GM21390 (cell line): Measurements from ENCODE around the gene DPT.
A peak's percentile ranks its signal among the peaks of the same experiment; 100 is the strongest.

Experiments
- ATAC-seq: cut with Tn5 transposase; IDR thresholded peaks from one replicate; pipeline ENCODE4 v1.9.1; 2021; ENCODE audit not compliant: unreplicated experiment

DPT gene

DNA sequence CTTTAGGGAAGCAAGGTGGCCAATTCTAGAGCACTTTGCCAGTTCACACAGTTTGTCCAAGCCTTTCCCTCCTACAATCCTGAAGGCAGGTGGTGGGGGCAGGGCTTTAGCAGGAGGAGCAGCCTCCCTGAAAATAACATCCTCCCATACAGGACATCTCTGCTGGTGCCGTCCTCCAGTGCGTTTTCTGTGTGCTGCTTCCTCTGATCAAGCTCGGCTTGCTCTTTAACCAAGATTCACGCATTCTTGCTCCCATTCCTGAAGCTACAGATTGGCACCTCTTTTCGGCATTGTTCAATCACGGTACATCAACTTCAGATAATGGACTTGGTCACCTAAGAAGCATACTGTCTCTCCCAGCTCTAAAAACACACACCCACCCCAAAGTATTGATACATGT, 7.5 kb upstream of the DPT start:
- no peak for ATAC-seq

DNA sequence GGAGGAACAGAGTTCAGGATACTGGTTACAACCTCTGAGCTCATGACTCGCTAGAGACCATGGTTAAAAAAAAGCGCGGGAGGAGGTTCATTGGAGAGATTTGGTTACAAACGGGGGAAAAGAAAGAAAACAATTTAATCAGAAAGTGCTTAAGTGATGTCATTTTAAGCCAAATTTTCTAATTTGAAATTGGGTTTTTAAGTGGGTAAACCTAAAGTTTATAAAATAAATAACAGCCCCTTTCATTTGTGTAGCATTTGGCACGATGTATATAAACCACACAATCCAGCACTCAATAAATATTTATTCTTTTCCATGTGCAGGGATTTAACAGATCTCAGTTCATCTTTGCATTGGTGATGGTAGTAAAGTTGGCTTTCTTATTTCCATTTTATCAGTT, 7.0 kb upstream of the DPT start:
- ATAC-seq: no peak

DNA sequence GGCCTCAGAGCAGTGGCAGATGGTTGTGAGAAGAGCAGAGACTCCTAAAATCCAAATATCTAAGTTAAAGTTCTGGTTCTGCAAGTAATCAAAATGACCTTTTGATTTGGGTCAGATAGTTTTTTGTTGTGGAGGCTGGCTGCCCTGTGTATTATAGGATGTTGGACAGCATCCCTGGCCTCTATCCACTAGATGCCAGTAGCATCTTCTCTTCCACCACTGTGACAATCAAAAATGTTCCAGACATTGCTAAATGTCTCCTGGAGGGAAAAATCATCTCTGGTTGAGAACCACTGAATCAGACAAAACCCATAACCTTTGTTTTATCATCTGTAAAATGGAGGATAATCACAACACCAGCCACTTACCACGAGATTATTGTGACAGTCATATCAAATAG, 5.9 kb upstream of the DPT start:
- ATAC-seq: no peak

DNA sequence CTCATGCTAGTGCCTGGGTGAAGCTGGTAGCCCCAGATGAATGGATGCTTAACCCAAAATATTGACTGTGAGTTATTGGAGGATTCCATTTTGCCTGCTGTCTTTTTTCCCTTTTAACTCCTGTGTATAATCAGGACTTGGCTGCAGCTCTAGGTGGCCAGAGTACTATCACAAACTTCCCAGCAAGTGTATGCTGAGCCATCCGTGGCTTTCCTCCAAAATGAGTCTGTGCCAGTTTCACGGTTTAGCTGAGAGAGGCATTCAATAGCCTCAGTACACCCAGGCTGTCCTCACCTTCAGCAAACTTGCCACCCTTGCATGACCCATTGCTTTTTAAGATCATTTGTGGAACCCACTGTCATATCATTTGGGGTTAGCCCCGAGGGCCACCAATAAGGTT, 5.3 kb upstream of the DPT start:
- no peak for ATAC-seq

DNA sequence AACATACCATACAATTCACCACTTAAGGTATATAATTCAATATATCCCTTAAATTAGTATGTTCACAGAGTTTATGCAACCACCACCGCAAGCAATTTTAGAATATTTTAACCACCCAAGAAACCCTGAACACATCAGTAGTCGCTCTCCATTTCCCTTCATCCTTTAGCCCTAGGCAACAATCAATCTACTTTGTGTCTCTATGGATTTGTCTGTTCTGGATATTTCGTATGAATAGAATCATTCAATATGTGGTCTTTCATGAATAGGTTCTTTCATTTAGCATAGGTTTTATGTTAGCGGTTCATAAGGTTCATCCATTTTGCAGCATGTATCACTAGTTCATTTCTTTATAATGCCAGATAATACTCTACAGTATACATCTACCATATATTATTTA, 4.2 kb upstream of the DPT start:
- ATAC-seq: no peak

DNA sequence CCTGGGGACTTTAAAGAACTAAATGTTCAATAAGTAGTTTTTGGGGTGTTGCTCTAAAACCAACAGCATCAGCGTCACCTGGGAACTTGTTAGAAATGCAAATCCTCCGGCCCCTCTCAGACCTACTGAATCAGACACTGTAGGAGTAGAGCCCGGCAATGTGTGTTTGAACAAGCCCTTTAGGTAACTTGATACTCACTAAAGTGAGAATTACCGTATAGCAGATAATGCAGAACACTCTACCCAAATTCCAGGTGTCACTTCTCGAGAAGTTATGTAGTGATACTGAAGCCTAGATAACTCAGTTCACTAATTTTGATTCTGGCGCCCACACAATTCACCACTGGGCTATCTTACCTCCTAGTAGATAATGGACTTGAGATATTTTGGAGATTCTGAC, 3.7 kb upstream of the DPT start:
- no peak for ATAC-seq

DNA sequence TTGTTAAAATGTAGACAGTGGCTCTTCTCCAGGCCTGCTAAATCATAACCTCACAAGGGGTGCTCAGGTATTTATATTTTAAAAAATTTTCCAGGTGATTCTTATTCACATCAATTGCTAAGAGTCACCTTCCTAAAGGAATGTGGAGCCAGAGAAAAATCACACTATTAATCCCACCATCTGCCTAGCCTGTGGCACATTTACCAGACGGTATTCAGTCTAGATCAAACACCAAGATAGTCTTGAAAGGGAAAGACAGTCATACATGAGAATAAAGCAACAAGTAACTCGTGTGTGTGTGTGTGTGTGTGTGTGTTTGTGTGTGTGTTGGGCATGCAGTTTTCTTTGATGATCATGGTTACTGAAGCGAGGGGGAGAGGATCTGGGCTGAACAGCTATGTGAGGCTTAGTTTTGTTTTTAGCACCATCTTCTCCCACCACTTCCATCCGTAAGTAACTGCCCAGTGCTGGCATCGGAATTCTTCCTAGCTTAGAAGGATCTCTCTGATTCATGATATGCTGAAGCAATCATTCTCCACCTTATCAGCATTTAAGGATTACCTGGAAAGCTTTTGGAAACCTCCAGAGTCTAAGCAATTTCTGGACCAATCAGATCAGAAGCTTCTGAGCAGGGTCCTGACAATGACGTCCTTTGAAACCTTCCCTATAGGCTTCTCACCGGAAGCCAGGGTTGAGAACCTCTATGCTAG, 2.4 kb upstream of the DPT start:
- ATAC-seq: no peak

DNA sequence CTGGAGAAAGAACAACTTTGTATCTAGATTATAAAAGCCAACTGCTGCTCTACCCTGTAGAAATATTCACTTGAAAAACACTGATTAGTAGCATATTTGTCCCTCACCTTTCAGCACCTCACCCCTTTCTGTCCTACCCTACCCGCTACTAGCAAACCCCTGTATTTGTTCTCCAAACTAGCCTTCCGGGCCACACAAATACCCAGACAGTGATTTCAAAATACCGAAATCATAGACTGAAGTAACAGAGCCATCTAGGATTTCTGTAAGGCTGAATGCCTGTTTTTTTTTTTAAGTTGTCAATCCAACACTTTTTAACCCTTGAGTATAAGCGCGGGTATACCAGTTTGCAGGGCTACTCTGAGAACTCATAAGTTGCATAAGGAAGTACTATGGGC, 398 bp upstream of the DPT start:
- no peak for ATAC-seq

DNA sequence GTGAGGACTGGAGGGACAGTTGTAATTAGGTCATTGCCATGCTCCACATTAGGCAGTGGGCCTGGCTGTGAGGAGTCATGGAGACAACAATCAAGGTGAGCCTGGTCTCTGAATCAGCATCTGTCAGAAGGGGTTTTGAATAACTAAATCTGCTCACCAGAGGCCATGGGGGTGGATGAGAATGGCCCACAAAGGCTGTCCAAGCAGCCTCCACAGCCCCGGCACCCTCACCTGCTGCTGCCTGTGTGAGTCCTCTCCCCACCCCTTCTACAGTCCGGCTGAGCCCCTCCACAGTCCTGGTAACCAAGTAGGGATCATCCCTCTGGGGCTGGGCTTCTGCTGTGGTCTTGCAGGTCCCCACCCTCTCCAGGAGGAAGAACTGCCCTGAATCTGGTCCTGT, 2.3 kb downstream of the DPT start:
- ATAC-seq: no peak

DNA sequence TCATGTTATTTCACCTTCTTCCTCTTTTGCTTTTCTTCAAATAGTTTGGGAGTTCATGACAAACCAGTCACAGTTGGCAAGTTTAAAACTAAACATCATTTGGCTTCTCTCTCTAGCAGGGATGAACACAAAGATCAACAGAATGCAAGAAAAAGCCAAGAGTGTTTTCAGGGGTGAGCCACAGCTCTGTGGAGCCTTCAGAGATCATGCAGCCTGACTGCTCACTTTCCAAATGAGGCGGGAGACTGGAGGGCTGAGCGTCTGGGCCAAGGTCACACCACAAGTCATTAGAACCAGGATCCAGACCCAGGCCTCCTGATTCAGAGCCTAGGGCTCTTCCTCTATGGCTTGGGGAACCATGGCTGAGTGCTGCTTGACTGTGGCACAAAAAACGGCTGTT, 2.7 kb downstream of the DPT start:
- ATAC-seq: no peak

DNA sequence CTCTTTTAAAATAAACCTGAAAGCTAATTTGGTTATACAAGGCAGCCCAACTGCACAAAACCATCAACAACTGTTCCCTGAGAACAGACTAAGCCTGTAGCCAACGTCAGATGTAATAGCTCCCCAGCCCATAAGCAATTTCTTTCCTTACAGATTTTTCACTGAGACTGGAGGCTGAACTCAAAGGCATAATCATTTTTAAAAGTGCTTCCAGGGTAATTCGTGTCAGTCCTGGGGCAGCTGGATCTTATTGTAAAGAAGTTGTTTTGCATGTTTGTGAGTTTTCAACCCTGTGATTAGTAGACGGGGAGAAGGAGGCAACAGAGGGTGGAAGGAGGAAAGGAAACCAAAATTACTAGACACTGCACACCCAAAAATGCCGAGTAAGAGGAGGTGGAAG, 3.2 kb downstream of the DPT start:
- no peak for ATAC-seq

DNA sequence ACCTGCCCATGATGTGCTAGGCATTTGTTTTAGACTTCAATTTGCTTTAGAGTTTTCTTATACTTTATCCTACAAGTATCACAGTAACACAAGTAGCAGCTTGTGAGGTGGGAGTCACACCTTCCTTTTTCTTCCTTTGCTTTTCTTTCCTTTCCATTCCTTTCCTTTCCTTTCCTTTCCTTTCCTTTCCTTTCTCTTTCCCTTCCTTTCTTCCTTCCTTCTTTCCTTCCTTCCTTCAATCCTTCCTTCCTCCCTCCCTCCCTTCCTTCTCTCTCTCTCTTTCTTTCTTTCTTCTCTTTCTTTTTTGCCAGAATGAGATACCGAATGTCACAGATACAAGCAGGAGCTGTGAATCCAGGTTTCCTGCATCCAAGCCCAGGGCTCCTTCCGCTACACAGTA, 3.9 kb downstream of the DPT start:
- no peak for ATAC-seq

DNA sequence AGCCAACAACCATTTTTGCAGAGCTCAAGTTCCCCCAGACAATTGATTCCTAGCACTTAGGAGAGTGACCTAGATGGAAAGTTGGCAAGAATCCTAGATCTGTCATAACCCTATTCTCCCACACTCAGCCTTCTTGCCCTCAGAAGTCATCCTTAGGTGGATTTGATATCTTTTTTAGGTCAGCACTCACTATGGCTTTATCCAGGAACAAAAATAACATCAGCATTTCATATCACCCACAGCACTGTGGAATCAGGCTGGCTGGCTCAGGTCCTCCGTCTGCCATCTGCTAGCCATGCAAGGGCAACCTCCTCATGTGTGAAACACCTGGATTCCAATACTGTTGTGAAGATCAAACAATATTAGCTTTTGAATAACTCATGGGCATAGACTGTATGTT, 6.0 kb downstream of the DPT start:
- ATAC-seq: no peak

DNA sequence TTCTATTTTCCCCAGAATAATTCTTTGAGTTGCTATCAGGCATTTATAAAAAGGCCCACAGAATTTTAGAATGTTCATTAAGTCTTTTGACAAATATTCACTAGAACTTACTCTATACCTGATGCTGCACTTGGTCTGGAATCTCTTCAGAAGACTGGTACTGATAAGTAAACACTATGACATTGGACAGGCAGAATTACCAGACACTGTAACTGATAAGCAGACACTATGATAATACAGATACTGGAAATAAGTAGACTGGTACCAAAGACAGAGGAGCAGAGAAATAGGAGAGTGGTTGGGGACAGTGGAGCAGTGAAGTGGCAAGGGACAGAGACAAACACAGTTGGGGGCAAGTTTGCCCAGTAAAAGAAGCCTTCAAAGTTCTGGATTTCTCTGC, 8.2 kb downstream of the DPT start:
- no peak for ATAC-seq

DNA sequence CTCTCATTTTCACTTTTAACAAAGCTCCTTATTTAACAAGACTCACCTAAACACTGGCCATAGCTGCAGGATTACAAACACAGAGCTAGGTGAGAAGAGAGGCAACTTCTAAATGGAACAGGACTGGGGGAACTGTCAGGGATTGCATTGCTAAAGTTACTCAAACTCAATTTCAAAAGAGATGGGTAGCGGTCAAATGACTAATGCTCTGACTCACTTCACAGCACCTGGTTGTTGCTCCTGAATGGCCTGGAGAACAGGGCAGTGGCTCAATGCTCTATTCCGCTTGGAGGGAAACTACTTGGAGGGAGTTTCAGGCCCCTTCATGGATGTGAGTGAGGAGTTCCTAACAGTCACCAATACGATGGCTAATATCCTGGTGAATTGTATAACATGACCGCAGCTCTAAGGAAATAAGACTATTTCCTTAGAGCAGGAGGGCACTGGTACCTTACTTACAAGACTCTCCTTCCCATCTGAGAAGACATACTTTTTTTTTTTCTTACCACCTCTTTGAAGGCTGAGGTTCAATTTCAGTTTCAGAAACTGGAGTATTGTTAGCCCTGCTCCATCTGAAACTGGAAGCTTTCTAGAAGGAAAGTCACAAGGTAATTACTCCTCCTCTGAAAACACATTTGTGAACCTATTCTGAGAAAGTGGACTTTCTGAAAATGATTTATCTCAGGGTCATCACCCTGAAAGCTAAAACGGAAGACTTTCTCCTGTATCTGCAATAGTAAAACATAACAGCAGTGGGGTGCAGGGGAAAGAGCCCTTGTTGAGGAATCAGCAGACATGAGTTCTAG, 9.5 kb downstream of the DPT start:
- ATAC-seq: peak; percentile 78

DNA sequence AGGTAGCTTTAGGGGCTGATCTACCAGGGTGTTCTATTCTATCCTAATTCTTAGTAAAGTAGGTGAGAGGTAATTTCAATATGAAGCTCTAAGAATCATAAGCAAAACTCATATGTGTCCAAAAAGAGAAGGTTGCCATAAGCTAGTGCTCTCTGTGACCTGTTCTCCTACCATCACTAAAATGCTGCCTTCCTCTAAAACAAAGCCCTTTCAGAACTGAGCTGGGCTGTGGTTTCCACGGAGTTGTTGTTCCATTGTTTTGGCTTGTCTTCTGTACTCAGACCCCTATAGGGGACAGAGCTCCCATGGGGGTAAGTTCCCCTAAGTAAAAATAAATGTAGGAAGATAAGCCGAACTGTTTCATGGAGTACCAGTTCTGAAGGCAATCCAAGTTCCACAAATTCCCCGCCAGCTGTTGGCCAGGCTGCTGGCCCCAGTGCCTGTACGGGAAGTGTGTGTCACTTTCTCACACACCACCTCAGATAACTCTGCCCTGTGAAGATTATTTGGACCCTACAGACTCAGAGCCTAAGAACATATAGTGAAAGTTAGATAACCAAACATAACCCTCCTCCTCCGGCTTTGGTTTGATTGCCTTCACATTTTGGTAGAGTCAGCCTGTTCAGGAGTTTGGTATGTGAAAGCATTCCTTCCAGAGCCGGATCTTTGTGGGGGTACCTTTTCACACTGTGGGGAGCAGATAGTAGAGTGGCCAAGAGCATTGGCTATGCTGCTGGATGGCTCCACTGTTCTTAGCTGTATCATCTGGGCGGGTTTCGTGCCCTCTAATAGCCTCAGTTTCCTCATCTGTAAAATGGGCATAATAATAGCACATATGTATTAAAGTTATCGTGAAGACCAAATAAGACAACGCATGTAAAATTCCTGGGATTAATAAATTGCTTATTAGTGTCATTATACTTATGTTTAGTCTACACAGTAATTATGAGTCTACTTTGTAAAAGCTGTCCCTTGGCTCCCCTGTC, 10.8 kb downstream of the DPT start:
- ATAC-seq: no peak

DNA sequence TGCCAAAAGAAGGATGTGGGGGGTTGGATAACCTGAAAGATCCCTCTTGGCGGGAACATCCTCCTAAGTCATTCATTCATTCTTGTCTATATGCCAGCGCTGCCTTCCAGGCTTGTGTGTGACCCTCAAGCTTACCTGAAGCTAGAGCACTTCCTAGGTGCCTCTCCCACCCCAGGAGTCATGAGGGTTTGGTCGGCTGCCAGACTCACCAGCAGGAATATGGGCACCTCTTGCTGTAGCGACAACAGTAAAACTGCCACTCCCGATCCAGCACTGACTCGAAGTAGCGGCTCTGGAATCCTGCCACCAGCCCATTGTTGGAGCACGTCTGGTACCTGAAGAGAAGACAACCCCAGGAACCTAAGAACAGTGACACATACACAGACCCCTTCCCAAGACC, 15.0 kb downstream of the DPT start:
- no peak for ATAC-seq

DNA sequence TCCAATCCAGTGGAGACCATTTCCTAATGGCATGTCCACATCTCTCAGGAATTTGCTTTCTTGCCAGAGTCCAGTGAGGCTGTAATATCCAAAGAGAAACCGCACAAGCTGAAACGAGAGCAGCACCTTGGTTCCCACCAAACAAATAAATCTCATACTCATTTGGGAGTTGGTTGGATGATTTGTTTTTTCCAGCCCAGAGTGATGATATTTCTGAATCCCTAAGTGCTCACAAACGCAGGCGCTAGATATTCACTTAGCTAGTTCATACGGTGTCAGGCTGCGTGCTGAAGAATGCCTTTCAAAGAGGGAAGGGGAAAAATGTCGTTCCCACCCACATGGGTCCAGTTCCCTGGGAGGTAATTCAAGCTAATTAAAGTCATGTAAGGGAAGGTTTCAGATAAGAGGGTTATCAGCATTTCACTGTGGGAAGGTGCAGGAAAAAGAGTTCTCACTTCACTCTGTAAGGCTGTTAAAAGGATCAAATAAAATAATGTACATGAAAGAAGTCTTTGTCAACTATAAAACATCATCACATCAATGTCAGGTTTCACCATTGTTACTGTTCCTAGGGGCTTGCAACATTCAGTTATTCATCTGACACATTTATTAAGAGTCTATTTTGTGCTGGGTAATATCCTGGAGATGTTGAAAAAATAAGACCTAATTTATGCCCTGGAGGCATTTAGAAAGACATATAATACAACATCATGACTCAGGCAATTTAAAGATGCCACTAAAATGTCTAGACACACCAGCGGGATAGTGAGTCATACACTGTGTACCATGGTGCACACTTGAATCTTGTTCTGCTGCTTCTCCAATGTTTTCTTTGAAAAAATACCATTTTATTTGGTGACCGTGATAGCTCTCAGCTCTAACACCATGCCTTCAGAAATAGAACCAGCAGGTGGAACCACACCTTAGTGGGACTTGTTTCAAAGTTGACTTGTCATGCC, 19.3 kb downstream of the DPT start:
- ATAC-seq: no peak

DNA sequence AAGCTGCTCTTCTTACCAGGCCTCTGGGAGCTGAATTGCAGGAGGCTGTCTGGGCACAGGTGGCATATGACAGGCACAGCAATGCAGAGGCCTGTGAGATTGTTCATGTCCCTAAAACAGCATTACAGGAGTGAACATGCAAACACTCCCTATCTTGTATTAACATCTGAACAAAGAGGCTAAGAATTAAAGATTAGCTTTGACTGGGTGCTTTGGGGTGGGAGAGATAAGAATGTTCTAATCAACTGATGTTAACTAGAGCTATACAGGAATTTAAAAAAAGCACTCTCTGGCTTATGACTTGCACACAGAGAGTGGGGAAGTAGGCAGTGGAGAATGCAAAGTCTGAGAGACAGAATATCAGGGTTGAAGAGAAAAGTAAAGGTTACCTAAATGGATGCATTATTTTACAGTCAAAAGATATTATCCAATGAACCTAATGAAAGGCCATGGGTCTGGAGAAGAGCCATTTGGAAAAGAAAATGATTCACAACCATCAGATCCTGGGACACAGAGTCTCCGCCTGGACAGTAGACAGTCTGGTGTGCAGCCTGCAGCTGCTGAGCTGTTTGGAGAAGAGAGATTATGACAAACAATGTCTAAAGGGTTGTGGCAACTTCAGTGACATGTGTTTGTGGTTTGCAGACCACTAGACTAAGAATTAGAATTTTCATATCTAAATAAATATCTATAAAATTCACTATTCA, 20.2 kb downstream of the DPT start:
- no peak for ATAC-seq
